ENCODE data around the gene PCDHAC1.
A peak's percentile ranks its signal among the peaks of the same experiment; 100 is the strongest.
"Not testable (repeated sequence)": the region's sequence is repeated elsewhere in the genome, so short reads cannot be mapped to it uniquely, and the experiment has no call there.

The PCDHAC1 gene, protein sequence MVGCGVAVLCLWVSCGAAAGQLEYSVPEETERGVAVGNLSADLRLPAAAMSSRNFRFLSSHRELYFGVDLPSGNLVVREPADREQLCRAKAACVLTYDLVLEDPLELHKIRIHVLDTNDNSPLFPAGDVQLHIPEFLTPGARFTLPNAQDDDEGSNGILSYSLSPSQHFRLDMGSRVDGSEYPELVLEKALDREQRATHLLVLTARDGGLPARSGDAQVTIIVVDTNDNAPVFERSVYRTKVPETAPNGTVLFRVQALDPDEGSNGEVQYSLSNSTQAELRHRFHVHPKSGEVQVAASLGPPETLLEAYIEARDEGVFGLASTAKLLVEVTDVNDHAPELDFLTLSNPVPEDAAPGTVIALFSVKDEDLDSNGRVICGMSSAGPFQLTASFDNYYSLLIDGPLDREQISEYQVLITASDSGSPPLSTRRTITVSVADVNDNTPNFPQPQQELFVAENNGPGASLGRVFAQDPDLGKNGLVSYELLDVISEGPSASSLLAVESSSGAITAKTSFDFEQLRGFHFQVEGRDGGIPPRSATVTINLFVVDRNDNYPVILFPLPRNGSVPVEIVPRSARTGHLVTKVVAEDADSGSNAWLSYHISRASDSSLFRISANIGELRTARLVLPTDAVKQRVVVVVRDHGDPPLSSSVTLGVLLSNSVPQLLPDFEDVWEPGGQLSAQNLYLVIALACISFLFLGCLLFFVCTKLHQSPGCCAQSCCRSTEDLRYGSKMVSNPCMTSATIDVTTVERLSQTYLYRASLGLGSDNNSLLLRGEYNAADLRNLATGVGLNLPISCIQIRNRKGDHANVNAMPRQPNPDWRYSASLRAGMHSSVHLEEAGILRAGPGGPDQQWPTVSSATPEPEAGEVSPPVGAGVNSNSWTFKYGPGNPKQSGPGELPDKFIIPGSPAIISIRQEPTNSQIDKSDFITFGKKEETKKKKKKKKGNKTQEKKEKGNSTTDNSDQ

DNA sequence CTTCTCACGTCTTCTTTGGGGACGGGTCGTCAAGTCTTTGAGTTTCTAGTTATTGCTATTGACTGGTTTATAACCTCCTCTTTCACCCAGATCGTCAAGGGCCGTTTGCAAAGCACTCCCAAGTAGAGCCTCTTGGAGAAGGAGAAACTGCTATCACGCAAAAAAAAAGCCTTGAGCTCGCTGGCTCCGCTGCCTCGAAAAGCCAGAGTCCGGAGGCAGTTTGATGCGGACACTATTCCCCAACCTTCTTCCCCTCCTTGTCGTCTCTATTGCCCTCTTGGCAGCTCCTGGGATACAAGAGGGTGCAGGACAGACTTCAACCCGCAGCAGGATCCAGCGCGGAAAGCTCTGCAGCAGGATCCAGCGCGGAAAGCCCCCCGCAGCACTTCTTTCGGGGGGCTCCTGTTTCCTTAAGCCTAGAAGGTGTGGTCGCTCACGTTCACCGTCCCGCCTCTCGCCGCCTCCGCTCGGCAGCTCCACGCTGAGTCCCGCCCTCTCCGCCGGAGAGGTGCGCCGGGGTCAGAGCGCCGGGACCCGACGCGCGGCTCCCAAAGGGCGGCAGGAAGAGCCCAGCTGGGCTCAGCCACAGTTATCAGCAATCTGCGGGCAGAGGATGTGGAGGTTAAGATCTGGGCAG, at the start of gene PCDHAC1:
TSS of gene PCDHAC1 (plus strand) at position 494 of the 637 bp plus-strand sequence. CDS start 594 bp downstream, outside the sequence.
- DNase-seq, result no peak

DNA sequence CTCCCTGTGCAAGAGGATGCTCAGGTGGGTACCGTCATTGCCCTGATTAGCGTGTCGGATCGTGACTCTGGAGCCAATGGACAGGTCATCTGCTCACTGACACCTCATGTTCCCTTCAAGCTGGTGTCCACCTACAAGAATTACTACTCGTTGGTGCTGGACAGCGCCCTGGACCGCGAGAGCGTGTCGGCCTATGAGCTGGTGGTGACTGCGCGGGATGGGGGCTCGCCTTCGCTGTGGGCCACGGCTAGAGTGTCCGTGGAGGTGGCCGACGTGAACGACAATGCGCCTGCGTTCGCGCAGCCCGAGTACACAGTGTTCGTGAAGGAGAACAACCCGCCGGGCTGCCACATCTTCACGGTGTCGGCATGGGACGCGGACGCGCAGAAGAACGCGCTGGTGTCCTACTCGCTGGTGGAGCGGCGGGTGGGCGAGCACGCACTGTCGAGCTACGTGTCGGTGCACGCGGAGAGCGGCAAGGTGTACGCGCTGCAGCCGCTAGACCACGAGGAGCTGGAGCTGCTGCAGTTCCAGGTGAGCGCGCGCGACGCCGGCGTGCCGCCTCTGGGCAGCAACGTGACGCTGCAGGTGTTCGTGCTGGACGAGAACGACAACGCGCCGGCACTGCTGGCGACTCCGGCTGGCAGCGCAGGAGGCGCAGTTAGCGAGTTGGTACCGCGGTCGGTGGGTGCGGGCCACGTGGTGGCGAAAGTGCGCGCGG, 49.4 kb upstream of the PCDHAC1 start:
- not testable (repeated sequence) for DNase-seq

DNA sequence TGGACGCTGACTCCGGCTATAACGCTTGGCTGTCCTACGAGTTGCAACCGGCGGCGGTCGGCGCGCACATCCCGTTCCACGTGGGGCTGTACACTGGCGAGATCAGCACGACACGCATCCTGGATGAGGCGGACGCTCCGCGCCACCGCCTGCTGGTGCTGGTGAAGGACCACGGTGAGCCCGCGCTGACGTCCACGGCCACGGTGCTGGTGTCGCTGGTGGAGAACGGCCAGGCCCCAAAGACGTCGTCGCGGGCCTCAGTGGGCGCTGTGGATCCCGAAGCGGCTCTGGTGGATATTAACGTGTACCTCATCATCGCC, 48.9 kb upstream of the PCDHAC1 start:
- no peak for DNase-seq

DNA sequence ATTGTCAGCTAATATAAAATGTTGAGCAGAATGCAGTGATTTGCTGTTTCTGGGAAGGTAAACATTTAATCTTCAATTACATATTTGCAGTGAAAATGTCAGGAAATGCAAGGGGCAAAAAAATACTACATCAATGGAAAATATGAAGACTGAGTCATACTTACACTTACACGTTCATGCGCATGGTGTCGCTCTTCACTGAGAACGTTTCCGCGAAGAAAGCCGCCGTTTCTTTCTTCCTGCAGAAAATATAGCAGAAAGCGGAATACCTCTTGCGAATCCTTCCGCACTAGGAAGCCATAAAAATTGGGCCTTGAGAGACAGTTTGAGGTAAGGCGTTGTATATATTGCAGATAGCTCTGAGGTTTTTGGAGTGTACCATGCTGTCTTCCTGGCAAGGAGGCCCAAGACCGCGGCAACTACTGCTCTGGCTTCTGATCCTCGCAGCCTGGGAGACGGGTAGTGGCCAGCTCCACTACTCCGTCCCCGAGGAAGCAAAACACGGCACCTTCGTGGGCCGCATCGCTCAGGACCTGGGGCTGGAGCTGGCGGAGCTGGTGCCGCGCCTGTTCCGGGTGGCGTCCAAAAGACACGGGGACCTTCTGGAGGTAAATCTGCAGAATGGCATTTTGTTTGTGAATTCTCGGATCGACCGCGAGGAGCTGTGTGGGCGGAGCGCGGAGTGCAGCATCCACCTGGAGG, 44.1 kb upstream of the PCDHAC1 start, which contains the start of gene PCDHA13:
TSS of gene PCDHA13 (plus strand) at position 236 of the 702 bp plus-strand sequence. CDS start at position 381, 145 bp downstream.
- DNase-seq, result no peak

DNA sequence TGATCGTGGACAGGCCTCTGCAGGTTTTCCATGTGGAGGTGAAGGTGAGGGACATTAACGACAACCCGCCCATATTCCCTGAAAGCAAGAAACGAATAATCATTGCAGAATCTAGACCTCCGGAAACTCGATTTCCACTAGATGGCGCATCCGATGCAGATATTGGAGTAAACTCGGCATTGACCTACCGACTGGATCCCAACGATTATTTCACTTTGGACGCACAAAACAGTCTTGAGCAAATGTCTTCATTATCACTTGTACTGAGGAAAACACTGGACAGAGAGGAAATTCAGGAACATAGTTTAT, 43.6 kb upstream of the PCDHAC1 start:
- no peak for DNase-seq

DNA sequence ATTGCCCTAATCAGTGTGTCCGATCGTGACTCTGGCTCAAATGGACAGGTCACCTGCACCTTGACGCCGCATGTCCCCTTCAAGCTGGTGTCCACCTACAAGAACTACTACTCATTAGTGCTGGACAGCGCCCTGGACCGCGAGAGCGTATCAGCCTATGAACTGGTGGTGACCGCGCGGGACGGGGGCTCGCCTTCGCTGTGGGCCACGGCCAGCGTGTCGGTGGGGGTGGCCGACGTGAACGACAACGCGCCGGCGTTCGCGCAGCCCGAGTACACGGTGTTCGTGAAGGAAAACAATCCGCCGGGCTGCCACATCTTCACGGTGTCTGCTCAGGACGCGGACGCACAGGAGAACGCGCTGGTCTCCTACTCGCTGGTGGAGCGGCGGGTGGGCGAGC, 42.7 kb upstream of the PCDHAC1 start:
- no peak for DNase-seq

DNA sequence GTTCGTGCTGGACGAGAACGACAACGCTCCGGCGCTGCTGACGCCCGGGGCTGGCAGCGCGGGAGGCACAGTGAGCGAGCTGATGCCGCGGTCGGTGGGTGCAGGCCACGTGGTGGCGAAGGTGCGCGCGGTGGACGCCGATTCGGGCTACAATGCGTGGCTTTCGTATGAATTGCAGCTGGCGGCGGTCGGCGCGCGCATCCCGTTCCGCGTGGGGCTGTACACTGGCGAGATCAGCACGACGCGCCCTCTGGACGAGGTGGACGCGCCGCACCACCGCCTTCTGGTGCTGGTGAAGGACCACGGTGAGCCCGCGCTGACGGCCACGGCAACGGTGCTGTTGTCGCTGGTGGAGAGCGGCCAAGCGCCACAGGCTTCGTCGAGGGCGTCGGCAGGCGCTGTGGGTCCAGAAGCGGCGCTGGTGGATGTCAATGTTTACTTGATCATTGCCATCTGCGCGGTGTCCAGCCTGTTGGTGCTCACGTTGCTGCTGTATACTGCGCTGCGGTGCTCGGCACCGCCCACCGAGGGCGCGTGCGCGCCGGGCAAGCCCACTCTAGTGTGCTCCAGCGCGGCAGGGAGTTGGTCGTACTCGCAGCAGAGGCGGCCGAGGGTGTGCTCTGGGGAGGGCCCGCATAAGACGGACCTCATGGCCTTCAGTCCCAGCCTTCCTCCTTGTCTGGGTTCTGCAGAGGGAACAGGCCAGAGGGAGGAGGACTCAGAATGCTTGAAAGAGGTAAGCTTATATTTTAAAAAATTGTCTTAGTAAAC, 42.0 kb upstream of the PCDHAC1 start:
- no peak for DNase-seq

DNA sequence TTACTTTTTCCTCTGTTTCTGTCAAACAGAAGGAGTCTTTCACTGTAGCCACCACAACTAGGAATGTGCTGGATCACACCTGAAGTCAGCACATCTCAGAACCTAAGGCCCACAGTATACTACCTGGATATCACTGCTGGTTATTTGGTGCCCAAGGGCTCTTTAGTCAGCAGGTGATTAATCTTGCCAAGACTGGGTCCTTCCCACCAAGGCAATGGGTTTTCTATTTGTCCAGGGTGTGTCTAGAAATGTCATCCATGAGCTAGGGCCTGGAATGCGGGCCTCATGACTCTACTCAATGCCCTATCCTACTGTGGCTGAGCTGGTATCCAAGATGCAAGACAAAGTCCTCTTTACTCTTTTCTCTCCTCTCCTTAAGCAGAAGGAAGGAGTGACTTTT, 9.8 kb upstream of the PCDHAC1 start:
- DNase-seq, result no peak

DNA sequence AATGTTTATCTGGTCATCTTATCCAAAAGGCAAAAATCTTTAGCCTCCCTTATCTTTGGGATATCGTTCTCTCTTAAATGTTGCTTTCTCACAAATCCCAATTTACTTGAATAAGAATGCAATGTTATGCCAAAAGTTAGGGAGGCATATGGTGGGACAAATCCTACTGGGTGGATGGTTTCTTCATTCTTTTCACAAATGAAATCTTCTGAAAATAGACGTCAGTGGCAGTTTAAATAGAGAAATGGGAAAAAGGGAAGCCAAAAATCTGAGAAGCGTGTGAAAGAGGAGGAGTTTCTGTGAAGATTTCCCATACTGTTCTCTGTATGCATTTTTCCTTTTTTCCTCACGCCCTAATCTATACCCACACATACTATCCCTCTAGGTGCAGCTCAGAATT, 2.5 kb upstream of the PCDHAC1 start:
- DNase-seq, result no peak

DNA sequence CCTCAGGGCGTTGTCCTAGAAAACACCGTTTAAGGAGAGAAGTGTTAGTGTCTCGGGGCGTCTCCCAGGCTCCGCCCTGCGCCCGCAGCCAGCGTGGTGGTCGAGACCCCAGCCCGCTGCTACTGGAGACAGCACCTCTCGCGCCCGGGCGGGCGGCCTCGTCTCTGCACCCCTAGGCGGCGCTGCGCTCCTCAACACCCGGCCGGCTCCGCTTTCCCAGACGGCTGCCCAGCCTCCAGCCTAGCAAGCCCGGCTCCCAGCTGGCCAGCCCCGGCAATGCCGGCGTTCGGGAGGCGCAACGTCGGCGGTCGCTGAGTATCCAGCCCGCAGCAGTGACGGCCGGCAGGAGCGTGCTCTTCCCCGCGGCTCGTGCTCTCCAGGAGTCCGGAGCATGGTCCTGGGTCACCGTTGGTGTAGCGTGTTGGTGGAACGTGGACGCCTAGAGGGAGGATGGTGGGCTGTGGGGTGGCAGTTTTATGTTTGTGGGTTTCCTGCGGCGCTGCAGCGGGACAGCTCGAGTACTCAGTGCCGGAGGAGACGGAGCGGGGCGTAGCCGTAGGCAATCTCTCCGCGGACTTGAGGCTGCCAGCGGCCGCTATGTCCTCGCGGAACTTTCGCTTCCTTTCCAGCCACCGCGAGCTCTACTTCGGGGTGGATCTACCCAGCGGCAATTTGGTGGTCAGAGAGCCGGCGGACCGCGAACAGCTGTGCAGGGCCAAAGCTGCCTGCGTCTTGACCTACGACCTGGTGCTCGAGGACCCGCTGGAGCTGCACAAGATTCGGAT, 536 bp downstream of the PCDHAC1 start:
- peak; percentile 69 for DNase-seq

DNA sequence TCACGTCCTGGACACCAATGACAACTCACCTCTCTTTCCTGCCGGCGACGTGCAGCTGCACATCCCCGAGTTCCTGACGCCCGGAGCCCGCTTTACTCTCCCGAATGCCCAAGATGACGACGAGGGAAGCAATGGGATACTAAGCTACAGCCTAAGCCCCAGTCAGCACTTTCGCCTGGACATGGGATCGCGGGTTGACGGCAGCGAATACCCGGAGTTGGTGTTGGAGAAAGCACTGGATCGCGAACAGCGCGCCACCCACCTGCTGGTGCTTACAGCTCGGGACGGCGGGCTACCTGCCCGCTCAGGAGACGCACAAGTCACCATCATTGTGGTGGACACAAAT, 1.1 kb downstream of the PCDHAC1 start:
- DNase-seq, result no peak

DNA sequence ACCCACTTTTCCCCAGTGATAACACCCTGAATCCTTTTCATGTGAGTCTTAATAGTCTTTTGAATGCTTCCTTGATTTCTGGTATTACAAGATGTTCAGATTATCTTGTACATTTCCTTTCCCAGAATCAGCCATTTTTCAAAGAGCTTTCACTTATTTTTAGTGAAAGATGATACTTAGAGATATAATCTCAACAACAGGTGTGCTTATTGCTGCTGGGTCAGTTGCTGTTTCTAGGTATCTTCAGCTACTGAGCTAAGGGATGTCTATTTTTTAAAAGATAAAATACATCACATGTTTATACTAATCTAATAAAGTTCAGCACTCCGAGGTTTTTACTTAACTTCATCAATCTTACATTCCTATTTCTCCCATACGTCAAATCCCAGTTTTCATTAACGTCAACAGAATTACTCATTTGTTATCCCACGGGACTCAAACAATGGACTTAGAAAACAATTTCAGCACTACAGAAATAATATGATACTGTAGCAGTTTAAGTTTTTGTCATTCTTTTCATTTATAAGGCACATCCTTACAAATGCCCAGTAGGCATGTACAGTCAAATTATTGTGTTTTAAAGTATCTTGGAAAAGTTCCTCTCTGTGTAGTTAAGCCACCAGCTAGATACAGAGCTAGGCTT, 9.0 kb downstream of the PCDHAC1 start:
- DNase-seq, result no peak

DNA sequence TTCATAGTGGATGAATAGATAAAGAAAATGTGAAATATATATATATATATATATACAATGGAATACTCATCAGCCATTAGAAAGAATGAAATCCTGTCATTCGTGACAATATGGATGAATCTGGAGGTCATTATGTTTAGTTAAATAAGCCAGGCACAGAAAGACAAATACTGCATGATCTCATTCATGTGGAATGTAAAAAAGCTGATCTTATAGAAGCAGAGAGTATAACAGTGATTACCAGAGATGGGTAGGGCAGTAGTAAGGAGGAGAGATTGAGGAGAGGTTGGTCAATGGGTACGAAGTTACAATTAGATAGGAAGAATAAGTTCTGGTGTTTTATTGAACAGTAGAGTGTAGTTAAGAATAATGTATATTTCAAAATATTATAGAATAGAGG, 20.5 kb downstream of the PCDHAC1 start:
- no peak for DNase-seq

DNA sequence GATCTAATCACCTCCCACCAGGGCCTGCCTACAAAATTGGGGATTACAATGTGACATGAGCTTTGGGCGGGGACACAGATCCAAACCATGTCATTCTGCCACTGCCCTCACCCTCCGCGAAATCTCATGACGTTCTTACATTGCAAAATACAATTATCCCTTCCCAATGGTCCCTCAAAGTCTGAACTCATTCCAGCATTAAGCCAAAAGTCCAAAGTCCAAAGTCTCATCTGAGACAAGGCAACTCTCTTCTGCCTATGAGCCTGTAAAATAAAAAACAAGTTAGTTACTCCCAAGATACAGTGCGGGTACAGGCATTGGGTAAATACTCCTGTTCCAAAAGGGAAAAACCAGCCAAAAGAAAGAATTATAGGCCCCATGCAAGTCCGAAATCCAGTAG, 25.5 kb downstream of the PCDHAC1 start:
- DNase-seq, result no peak

DNA sequence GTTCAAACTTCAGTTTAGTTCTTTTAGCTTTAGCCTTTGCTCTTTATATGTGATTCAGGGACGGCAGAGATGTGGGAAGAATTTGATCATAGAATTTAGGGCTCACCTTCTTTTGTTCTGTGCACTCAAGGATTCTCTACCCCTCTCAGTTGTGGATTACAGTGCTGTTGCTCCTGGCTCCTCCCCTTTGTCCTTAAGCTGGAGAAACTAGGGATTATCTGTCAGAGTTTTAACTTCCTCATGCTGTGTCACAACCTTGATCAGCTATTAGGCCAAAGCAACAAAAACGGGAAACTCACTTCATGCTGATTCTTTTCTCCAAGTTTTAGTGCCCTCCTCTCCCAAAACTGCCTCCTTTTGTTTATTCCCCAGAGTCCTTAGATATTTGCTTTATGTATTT, 27.1 kb downstream of the PCDHAC1 start:
- DNase-seq, result no peak

DNA sequence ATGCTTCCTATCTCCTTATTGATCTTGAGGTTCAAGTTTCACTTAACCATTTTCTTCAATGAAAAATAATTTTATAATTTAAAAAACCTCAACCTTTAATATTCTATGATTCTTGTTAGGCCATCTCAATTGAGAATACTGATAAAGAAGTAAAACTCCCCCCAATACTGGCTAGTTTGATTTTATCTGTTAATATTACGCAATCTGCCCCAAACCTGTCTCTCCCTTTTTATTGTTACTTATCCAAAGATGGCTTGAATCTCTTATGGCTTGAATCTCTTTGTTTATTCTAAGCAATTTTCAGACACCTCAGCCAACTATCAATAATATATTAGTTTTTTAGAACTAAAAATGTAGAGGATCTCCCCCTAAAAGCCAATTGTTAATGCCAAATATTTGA, 36.1 kb downstream of the PCDHAC1 start:
- no peak for DNase-seq

DNA sequence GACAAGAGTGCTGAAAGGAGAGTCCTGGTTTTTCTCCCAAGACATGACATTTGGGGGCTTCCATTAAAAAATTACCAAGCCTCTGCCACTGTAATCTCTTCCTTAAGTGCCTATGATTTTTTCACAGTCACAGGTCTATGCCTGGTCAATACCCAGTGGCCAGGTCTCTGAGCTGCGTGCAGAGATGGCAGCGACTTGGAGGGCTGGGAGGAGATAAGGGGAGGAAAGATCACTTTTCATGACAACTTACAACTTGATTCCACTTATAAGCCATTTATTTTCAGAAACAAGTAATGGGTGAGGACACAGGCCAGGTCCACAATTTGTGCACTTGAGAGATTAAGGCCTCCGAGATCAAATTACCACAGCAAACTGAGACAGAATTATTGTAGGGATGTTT, 38.3 kb downstream of the PCDHAC1 start:
- DNase-seq, result no peak

DNA sequence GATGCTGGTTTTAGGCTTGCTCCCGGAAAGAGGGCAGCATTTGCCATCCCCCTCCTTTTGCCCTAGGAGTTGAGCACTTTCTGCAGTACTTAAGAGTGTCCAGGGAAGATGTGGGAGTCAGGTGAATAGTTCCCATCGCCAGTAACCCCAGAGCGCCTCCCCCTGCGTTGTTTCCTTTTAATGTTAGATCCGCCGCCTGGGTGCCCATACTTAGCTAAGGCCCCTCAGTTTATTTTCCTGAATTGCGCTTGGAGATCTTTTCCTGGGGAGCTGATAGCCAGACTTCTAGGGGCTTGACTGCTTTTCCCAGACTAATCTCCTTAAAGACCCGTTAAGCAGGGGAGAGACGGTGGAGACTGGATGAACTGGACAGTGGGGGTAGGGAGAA, 39.8 kb downstream of the PCDHAC1 start:
- no peak for DNase-seq

DNA sequence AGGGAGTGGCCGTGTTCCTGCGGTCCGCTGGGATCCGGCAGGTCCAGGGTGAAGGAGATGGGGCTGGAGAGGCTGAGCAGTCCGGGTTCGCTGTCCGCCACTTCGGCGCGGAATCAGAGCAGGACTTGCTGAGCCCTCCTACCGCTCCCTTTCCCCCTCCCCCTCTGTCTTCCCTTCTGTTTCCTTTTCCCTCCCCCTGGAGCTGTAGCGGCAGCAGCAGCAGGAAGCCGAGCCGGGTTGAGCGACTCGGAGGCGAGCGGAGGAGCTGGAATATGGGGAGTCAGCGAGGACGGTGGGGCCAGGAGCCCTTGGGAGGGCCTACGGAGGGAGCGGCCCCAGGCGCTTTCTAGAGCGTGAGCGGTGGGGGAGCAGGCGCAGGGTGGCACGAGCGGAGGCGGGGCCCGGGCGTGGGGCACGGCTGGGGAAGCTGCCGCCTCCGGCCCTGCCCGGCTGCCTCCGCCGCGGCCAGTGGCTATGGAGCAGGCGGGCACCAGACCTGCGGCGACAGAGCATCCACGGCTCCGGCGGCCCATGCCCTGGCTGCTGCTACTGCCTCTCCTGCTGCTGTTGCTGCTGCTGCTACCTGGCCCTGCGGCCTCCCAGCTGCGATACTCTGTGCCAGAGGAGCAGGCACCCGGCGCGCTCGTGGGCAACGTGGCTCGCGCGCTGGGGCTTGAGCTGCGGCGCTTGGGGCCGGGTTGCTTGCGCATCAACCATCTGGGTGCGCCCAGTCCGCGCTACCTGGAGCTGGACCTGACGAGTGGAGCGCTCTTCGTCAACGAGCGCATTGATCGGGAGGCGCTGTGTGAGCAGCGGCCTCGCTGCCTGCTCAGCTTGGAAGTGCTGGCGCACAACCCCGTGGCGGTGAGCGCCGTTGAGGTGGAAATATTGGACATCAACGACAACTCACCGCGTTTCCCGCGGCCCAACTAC, 40.5 kb downstream of the PCDHAC1 start, which contains the start of gene PCDHAC2:
TSS of gene PCDHAC2 (plus strand) at position 184 of the 933 bp plus-strand sequence. CDS start at position 475, 291 bp downstream.
- no peak for DNase-seq
